Cardiac fibroblast (primary cell): ENCODE measurements around the gene MAOA.
"Not testable (repeated sequence)": the region's sequence is repeated elsewhere in the genome, so short reads cannot be mapped to it uniquely, and the experiment has no call there.

Experiments
- DNase-seq, 2 donors: peaks; one replicate each; pipeline versions ENCODE4 v3.0.0 to v3.0.0-alpha.2; 2010; ENCODE audit warnings: low read depth in 2 of 2
- H3K4me3 ChIP-seq, 2 donors: replicated peaks in 1 of 2; 1 replicate in 1 of 2; 2 replicates in 1 of 2; pipeline ENCODE4 v1.5.1; 2011; ENCODE audit warnings: low read depth in 2 of 2, low read length in 2 of 2, mild to moderate bottlenecking in 2 of 2, moderate library complexity in 1 of 2
- CTCF ChIP-seq: IDR thresholded peaks from one replicate; pipeline ENCODE4 v1.5.1; 2011; ENCODE audit warnings: low read depth, mild to moderate bottlenecking, low read length, inconsistent platforms

Gene MAOA

DNA sequence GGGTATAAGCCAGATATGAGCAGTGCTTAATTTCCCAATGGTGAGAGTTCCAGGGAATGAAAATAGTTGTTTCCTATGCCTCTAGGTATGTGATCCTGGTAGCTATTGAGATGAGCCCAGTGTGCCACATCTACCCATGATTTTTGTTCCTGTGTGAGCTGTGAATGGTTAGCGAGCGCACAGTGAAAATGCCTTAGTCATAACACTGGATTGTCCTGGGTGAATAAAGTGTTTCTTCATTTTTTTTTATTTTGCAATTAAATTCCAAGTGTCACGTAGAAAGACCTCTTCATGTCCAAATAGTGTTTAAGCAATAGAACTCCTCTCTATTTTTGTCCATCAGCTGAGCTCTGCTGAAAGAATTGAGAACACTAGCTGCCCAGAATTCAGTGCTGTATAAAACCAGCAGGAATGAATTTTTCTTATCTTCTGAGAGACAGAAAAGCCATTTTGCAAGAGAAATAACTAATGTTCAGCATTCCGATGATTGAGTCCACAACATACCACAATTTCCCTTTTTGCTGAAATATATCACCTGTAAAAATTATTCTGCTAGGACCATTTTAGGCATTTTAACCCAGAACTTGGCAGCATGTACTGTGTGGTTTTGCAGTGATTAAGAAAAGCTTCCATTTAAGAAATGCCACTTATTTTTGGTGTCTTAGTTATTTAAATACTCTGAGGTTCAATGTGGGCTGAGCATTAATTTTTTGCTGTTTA is 5.6 kb downstream of the MAOA start:
- DNase-seq = peak; percentile 67 to 74
- no peak for TF ChIP-seq CTCF
- H3K4me3 ChIP-seq = no peak overlapping the region

GRCh38 chrX:43663173-43663572 is 7.1 kb downstream of the MAOA start:
- no peak for TF ChIP-seq CTCF
- no peak for DNase-seq

GRCh38 chrX:43664258-43664657 is 8.2 kb downstream of the MAOA start:
- DNase-seq = no peak
- no peak overlapping the region for H3K4me3 ChIP-seq
- TF ChIP-seq CTCF = no peak

More at GRCh38 chrX:43663173-43663572, 7.1 kb downstream of the MAOA start:
- H3K4me3 ChIP-seq = no peak overlapping the region

DNA sequence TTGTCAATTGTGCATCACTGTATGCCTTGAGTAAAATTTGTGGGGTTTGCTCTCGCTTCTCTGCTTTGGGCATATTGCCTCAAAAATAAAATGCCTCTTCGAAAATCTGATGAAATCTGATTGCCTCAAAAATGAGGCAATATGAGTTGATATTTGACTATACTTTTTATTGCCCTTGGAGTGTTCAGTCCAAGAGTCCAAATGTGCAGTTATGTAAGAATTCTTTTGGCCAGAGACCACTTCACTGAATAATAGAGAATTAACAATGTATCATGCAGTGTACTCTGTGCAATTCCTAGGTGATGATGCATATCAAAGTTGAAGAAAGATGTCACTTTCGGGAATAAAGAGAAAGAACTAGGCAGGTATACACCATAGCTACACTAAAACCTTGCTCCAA is 8.6 kb downstream of the MAOA start:
- no peak overlapping the region for H3K4me3 ChIP-seq
- DNase-seq = no peak
- TF ChIP-seq CTCF = no peak

GRCh38 chrX:43666311-43666912 is 10.3 kb downstream of the MAOA start:
- no peak for TF ChIP-seq CTCF
- H3K4me3 ChIP-seq = no peak overlapping the region
- DNase-seq = no peak

GRCh38 chrX:43675965-43676628 is 20.0 kb downstream of the MAOA start:
- not testable (repeated sequence) for DNase-seq

GRCh38 chrX:43676971-43677572 is 21.0 kb downstream of the MAOA start:
- H3K4me3 ChIP-seq = no peak overlapping the region
- DNase-seq = peak; percentile 55 to 84
- TF ChIP-seq CTCF = no peak

More at GRCh38 chrX:43675965-43676628, 20.0 kb downstream of the MAOA start:
- H3K4me3 ChIP-seq = not testable (repeated sequence)
